Measurements from ENCODE around the gene ADAM33. TPM values are rescaled to one million over a fixed set of nuclear protein-coding genes. Genes with fewer than 3 reads are reported as not detected.

Gene ADAM33
- 0.06 TPM in 1 of 5 replicates, not detected in the others for total RNA-seq (2022; extraction: Qiagen RNA extraction; ENCODE audit: low read depth)

GRCh38 chr20:3681931-3682781 is at the start of gene ADAM33:
Gene ADAM33, minus strand, starts transcription at chr20:3682010. Its CDS starts 6 bp downstream, at chr20:3682004.

GRCh38 chr20:3712279-3712873 is 30.6 kb upstream of the ADAM33 start, which contains the start of gene SIGLEC1:
Gene SIGLEC1, minus strand, starts transcription at chr20:3712600. Its CDS starts 5,472 bp downstream, at chr20:3707128.

GRCh38 chr20:3663031-3663701 is 18.6 kb downstream of the ADAM33 start, which contains the start of gene GFRA4:
Gene GFRA4, minus strand, starts transcription at chr20:3663399. Its CDS starts 0 bp downstream, at chr20:3663399.

Other genes starting within 250 kb of the ADAM33 start
- 18.1 to 26.0 TPM (median 24.9 TPM) in 5 replicates for gene ATRN, start 211.0 kb downstream of the ADAM33 start, total RNA-seq (2022; extraction: Qiagen RNA extraction; ENCODE audit: low read depth)
- gene GFRA4, start 18.6 kb downstream of the ADAM33 start, total RNA-seq (2022; extraction: Qiagen RNA extraction; ENCODE audit: low read depth) = not detected in 5 replicates
- gene SIGLEC1, start 30.6 kb upstream of the ADAM33 start, total RNA-seq (2022; extraction: Qiagen RNA extraction; ENCODE audit: low read depth) = not detected in 5 replicates
- gene HSPA12B, start 50.7 kb upstream of the ADAM33 start, total RNA-seq (2022; extraction: Qiagen RNA extraction; ENCODE audit: low read depth) = 0.29 to 0.43 TPM (median 0.34 TPM) in 5 replicates
- 101 to 169 TPM (median 156 TPM) in 5 replicates for gene ADISSP, start 85.7 kb upstream of the ADAM33 start, total RNA-seq (2022; extraction: Qiagen RNA extraction; ENCODE audit: low read depth)
- gene SPEF1, start 99.4 kb upstream of the ADAM33 start, total RNA-seq (2022; extraction: Qiagen RNA extraction; ENCODE audit: low read depth) = 1.5 to 2.1 TPM (median 2.0 TPM) in 5 replicates
- 91.1 to 129 TPM (median 119 TPM) in 5 replicates for gene CENPB, start 104.7 kb upstream of the ADAM33 start, total RNA-seq (2022; extraction: Qiagen RNA extraction; ENCODE audit: low read depth)
- 171 to 213 TPM (median 207 TPM) in 5 replicates for gene CDC25B, start 114.3 kb upstream of the ADAM33 start, total RNA-seq (2022; extraction: Qiagen RNA extraction; ENCODE audit: low read depth)
- gene AP5S1, start 138.5 kb upstream of the ADAM33 start, total RNA-seq (2022; extraction: Qiagen RNA extraction; ENCODE audit: low read depth) = 14.9 to 20.4 TPM (median 17.8 TPM) in 5 replicates
- gene MAVS, start 164.8 kb upstream of the ADAM33 start, total RNA-seq (2022; extraction: Qiagen RNA extraction; ENCODE audit: low read depth) = 16.5 to 23.1 TPM (median 20.1 TPM) in 5 replicates
- gene PANK2, start 207.4 kb upstream of the ADAM33 start, total RNA-seq (2022; extraction: Qiagen RNA extraction; ENCODE audit: low read depth) = 51.7 to 59.5 TPM (median 57.6 TPM) in 5 replicates